Small intestine (tissue), 7 donors: Measurements from ENCODE around the gene ARHGAP33. TPM values are rescaled to one million over a fixed set of nuclear protein-coding genes. Genes with fewer than 3 reads are reported as not detected.

Experiments used
- DNase-seq, 2 donors: peaks; one replicate each; pipeline versions ENCODE4 v3.0.0 to v3.0.0-alpha.2; 2013
- FAIRE-seq: peaks from 2 replicates; lab custom pipeline; 2012; peaks lifted over from hg19 to GRCh38; lab: Jason Lieb, UNC
- H3K27ac ChIP-seq, 3 donors: one replicate each; pipeline ENCODE4 v1.5.1; 2013; ENCODE audit warnings: low read length in 2 of 3, mild to moderate bottlenecking in 2 of 3, control low read depth in 1 of 3, inconsistent platforms in 1 of 3, low read depth in 1 of 3, moderate library complexity in 1 of 3
- H3K27me3 ChIP-seq, 3 donors: one replicate each; pipeline ENCODE4 v1.6.1; 2013; ENCODE audit warnings: low read length in 3 of 3, inconsistent platforms in 1 of 3; ENCODE audit not compliant: control insufficient read depth in 3 of 3, insufficient read depth in 3 of 3
- H3K36me3 ChIP-seq, 3 donors: one replicate each; pipeline ENCODE4 v1.6.1; 2013; ENCODE audit warnings: low read length in 3 of 3, inconsistent platforms in 1 of 3, low read depth in 1 of 3, mild to moderate bottlenecking in 1 of 3, moderate library complexity in 1 of 3; ENCODE audit not compliant: control insufficient read depth in 3 of 3, insufficient read depth in 2 of 3
- H3K4me1 ChIP-seq, 3 donors: one replicate each; pipeline ENCODE4 v1.6.1; 2013; ENCODE audit warnings: low read length in 2 of 3, inconsistent platforms in 1 of 3, low read depth in 1 of 3, mild to moderate bottlenecking in 1 of 3, moderate library complexity in 1 of 3; ENCODE audit not compliant: control insufficient read depth in 3 of 3, insufficient read depth in 2 of 3
- H3K4me3 ChIP-seq, 3 donors: one replicate each; pipeline ENCODE4 v1.5.1; 2013; ENCODE audit warnings: low read length in 3 of 3, control low read depth in 1 of 3, inconsistent platforms in 1 of 3, low read depth in 1 of 3, mild to moderate bottlenecking in 1 of 3, moderate library complexity in 1 of 3
- H3K9me3 ChIP-seq, 2 donors: one replicate each; pipeline ENCODE4 v1.6.1; 2013; ENCODE audit warnings: low read depth in 1 of 2, low read length in 1 of 2; ENCODE audit not compliant: control insufficient read depth in 2 of 2, insufficient read depth in 1 of 2
- WGBS, 3 donors: extraction: QIAGEN DNeasy Blood & Tissue Kit; methylation state at CpG; one replicate each; pipeline ENCODE4 v1.1.7; 2013; 5-methylcytosine and 5-hydroxymethylcytosine counted together
- polyA plus RNA-seq, 4 donors: library from polyadenylated mRNA; stranded (reverse) in 3 of 4; unstranded in 1 of 4; fragments of 200-250 nt in 3 of 4; fragments of 120-200 nt in 1 of 4; gene quantifications; one replicate each; pipeline versions ENCODE4 v1.2.1 to v1.2.3, GENCODE V29; 2013
- donor health status: healthy with polysubstance abuse.
- donor health status: control.
- donor health status: control.
- donor health status: Bipolar disorder and iron deficiency.
- donor health status: healthy.

Gene ARHGAP33
- polyA plus RNA-seq, 4 donors, result 1.1 to 16.2 (median 5.0) TPM

- Histone ChIP-seq H3K4me3 (peak within 1 kb of the TSS; percentile 29 to 70 (median 45)), H3K4me1 (peaks cover 0 to 30% (median 15%) of the 10 kb centered on the region in 3 donors), H3K9me3 (no peaks in the 10 kb centered on the region), H3K36me3 (peaks cover under 1 to 45% (median 10%) of the 10 kb centered on the region in 3 donors), H3K27ac (peak within 1 kb of the TSS in 2 of 3 donors; percentile 64 to 90), H3K27me3 (peaks cover 0 to 24% (median 0%) of the 10 kb centered on the region in 3 donors)
- FAIRE-seq (no peak), DNase-seq (peak in 1 of 2 donors; percentile 40)
- WGBS, 3 donors, result 3 to 14% (median 8%) methylated on average over 50 to 52 of the region's 52 CpGs
Observed at GRCh38 chr19:35756377-35757230, 18.8 kb upstream of the ARHGAP33 start, which contains the start of gene HSPB6. HSPB6 (minus strand) TSS chr19:35757029; CDS start chr19:35757008, 21 bp downstream.

- Histone ChIP-seq H3K27ac (peak overlapping the region in 2 of 3 donors; percentile 64 to 90), H3K4me3 (peak overlapping the region; percentile 29 to 70 (median 45)), H3K36me3 (peaks cover 3 to 44% (median 7%) of the 10 kb centered on the region in 3 donors), H3K4me1 (peaks cover 0 to 30% (median 15%) of the 10 kb centered on the region in 3 donors), H3K27me3 (peaks cover 0 to 24% (median 0%) of the 10 kb centered on the region in 3 donors), H3K9me3 (no peaks in the 10 kb centered on the region)
- 3 to 7% (median 5%) methylated on average over 16 to 19 of the region's 19 CpGs for WGBS, 3 donors
- peak in 1 of 2 donors; percentile 57 for DNase-seq
- no peak for FAIRE-seq
Observed at GRCh38 chr19:35757231-35757748, 18.1 kb upstream of the ARHGAP33 start.

- no peaks in the 10 kb centered on the region for H3K9me3 ChIP-seq
- peak within 1 kb of the TSS; percentile 56 to 77 (median 70) for H3K4me3 ChIP-seq
- peaks cover 0 to 30% (median 15%) of the 10 kb centered on the region in 3 donors for H3K4me1 ChIP-seq
- H3K36me3 ChIP-seq, result peaks cover 3 to 38% (median 6%) of the 10 kb centered on the region in 3 donors
- peak; percentile 90 for FAIRE-seq
- WGBS, 3 donors, result 0 to 1% (median 0%) methylated on average over 53 of the region's 53 CpGs
- H3K27me3 ChIP-seq, result peaks cover 0 to 24% (median 0%) of the 10 kb centered on the region in 3 donors
- peak within 1 kb of the TSS; percentile 80 to 92 (median 80) for H3K27ac ChIP-seq
- peak; percentile 99 to 100 for DNase-seq
Observed at GRCh38 chr19:35757749-35758608, 17.4 kb upstream of the ARHGAP33 start, which contains the start of gene PROSER3. PROSER3 (plus strand) TSS chr19:35758176; CDS start chr19:35758216, 40 bp downstream.

GRCh38 chr19:35759697-35760096 is 15.7 kb upstream of the ARHGAP33 start:
- Histone ChIP-seq H3K4me1 (peaks cover 0 to 30% (median 15%) of the 10 kb centered on the region in 3 donors), H3K9me3 (no peaks in the 10 kb centered on the region), H3K27ac (no peak overlapping the region), H3K36me3 (peaks cover under 1 to 36% (median 5%) of the 10 kb centered on the region in 3 donors), H3K27me3 (peaks cover 0 to 24% (median 0%) of the 10 kb centered on the region in 3 donors), H3K4me3 (no peak overlapping the region)
- DNase-seq, result no peak
- WGBS, 3 donors, result 96 to 97% (median 96%) methylated on average over 2 of the region's 2 CpGs
- no peak for FAIRE-seq

GRCh38 chr19:35760711-35761349 is 14.5 kb upstream of the ARHGAP33 start:
- Histone ChIP-seq H3K27me3 (peaks cover 0 to 14% (median 0%) of the 10 kb centered on the region in 3 donors), H3K9me3 (no peaks in the 10 kb centered on the region), H3K36me3 (peaks cover 5 to 43% (median 9%) of the 10 kb centered on the region in 3 donors), H3K4me3 (no peak overlapping the region), H3K4me1 (peaks cover 0 to 23% (median 15%) of the 10 kb centered on the region in 3 donors), H3K27ac (no peak overlapping the region)
- FAIRE-seq (no peak), DNase-seq (no peak)
- 90 to 96% (median 91%) methylated on average over 4 of the region's 4 CpGs for WGBS, 3 donors

- no peak overlapping the region for H3K4me3 ChIP-seq
- no peaks in the 10 kb centered on the region for H3K27me3 ChIP-seq
- H3K4me1 ChIP-seq, result no peaks in the 10 kb centered on the region
- 95 to 97% (median 96%) methylated on average over 17 of the region's 17 CpGs for WGBS, 3 donors
- DNase-seq (no peak), FAIRE-seq (no peak)
- no peak overlapping the region for H3K27ac ChIP-seq
- peaks cover 5 to 55% (median 9%) of the 10 kb centered on the region in 3 donors for H3K36me3 ChIP-seq
- no peaks in the 10 kb centered on the region for H3K9me3 ChIP-seq
Observed at GRCh38 chr19:35764432-35765315, 10.7 kb upstream of the ARHGAP33 start.

- H3K4me1 ChIP-seq, result no peaks in the 10 kb centered on the region
Observed at GRCh38 chr19:35766571-35767104, 8.7 kb upstream of the ARHGAP33 start.

More at GRCh38 chr19:35766571-35767104, 8.7 kb upstream of the ARHGAP33 start:
- Histone ChIP-seq H3K4me3 (no peak overlapping the region), H3K9me3 (no peaks in the 10 kb centered on the region), H3K27me3 (no peaks in the 10 kb centered on the region), H3K36me3 (peaks cover 5 to 44% (median 8%) of the 10 kb centered on the region in 3 donors), H3K27ac (no peak overlapping the region)
- WGBS, 3 donors, result 83 to 84% (median 83%) methylated on average over 11 of the region's 11 CpGs
- FAIRE-seq, result no peak
- DNase-seq, result no peak
